Gastroesophageal sphincter (tissue), 3 donors: ENCODE measurements around the gene PNCK.

Experiments used
- EP300 ChIP-seq: sonication (generic); formaldehyde crosslinking; IDR thresholded peaks from one replicate; pipeline ENCODE4 v1.6.1; 2017; ENCODE audit warnings: antibody characterized with exemption, mild to moderate bottlenecking
- POLR2AphosphoS5 ChIP-seq: sonication (generic); formaldehyde crosslinking; IDR thresholded peaks from one replicate; pipeline ENCODE4 v1.6.1; 2017; ENCODE audit warnings: antibody characterized with exemption
- TF ChIP-seq, protein P1 (sequence below), 4 experiments: fragments of 200-600 bp in 2 of 4; fragments of 450-650 bp in 2 of 4; sonication (generic) in 1 of 4; IDR thresholded peaks; one replicate each; pipeline ENCODE4 v1.5.1; 2017 to 2019; ENCODE audit warnings: antibody characterized with exemption in 4 of 4, mild to moderate bottlenecking in 2 of 4, moderate library complexity in 2 of 4

DNA sequence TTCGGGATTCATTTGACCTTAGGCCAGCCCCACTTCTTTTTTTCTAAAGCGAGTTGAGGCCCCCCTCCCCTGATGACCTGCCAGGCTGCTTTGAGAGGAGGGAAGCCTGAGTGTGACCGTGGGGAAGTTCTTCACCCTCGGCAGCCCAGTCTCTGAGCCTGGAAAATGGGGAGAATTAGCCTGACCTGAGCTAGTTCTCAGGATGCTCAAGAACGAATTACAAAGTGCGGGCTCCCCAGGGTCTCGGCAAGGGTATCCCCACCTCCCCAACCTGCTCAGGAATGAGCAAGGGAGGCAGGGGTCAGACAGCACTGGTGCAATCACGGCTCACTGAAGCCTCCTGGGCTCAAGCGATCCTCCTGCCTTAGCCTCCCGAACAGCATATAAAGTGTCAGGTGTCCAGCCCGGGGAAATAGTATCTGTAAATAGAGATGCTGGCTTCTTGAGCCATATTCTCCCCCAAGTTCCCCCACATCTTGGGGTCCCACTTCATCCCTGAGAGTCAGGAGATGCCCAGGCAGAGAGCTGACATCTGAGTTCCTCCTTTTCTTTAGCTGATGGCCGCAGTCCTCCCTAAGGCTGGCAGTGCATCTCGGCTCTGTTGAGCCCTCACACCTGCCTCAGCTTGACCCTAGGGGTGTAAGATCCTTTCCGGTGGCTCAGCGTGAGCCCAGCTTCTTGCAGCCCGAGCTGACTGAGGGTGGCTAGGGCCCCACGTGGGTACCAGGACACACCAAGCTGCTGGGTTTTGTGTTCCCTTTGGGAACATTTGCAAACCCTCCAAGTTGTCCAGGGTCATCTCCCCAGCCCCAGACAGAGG, 25.0 kb downstream of the PNCK start:
- TF ChIP-seq, protein P1, sequence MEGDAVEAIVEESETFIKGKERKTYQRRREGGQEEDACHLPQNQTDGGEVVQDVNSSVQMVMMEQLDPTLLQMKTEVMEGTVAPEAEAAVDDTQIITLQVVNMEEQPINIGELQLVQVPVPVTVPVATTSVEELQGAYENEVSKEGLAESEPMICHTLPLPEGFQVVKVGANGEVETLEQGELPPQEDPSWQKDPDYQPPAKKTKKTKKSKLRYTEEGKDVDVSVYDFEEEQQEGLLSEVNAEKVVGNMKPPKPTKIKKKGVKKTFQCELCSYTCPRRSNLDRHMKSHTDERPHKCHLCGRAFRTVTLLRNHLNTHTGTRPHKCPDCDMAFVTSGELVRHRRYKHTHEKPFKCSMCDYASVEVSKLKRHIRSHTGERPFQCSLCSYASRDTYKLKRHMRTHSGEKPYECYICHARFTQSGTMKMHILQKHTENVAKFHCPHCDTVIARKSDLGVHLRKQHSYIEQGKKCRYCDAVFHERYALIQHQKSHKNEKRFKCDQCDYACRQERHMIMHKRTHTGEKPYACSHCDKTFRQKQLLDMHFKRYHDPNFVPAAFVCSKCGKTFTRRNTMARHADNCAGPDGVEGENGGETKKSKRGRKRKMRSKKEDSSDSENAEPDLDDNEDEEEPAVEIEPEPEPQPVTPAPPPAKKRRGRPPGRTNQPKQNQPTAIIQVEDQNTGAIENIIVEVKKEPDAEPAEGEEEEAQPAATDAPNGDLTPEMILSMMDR (IDR thresholded peaks at IDR 0.05), result no peak
- TF ChIP-seq EP300, result no peak
- no peak for TF ChIP-seq POLR2AphosphoS5
